Measurements from ENCODE around the gene KDM3B. TPM values are rescaled to one million over a fixed set of nuclear protein-coding genes. Genes with fewer than 3 reads are reported as not detected.

Gene KDM3B
- total and polyA plus RNA-seq, 9 of the 15 experiments (the other 6 are each of a cell fraction or from before 2014, with no cell fraction given), result 13.8 to 62.8 (median 41.9) TPM

- TF ChIP-seq, protein P1, sequence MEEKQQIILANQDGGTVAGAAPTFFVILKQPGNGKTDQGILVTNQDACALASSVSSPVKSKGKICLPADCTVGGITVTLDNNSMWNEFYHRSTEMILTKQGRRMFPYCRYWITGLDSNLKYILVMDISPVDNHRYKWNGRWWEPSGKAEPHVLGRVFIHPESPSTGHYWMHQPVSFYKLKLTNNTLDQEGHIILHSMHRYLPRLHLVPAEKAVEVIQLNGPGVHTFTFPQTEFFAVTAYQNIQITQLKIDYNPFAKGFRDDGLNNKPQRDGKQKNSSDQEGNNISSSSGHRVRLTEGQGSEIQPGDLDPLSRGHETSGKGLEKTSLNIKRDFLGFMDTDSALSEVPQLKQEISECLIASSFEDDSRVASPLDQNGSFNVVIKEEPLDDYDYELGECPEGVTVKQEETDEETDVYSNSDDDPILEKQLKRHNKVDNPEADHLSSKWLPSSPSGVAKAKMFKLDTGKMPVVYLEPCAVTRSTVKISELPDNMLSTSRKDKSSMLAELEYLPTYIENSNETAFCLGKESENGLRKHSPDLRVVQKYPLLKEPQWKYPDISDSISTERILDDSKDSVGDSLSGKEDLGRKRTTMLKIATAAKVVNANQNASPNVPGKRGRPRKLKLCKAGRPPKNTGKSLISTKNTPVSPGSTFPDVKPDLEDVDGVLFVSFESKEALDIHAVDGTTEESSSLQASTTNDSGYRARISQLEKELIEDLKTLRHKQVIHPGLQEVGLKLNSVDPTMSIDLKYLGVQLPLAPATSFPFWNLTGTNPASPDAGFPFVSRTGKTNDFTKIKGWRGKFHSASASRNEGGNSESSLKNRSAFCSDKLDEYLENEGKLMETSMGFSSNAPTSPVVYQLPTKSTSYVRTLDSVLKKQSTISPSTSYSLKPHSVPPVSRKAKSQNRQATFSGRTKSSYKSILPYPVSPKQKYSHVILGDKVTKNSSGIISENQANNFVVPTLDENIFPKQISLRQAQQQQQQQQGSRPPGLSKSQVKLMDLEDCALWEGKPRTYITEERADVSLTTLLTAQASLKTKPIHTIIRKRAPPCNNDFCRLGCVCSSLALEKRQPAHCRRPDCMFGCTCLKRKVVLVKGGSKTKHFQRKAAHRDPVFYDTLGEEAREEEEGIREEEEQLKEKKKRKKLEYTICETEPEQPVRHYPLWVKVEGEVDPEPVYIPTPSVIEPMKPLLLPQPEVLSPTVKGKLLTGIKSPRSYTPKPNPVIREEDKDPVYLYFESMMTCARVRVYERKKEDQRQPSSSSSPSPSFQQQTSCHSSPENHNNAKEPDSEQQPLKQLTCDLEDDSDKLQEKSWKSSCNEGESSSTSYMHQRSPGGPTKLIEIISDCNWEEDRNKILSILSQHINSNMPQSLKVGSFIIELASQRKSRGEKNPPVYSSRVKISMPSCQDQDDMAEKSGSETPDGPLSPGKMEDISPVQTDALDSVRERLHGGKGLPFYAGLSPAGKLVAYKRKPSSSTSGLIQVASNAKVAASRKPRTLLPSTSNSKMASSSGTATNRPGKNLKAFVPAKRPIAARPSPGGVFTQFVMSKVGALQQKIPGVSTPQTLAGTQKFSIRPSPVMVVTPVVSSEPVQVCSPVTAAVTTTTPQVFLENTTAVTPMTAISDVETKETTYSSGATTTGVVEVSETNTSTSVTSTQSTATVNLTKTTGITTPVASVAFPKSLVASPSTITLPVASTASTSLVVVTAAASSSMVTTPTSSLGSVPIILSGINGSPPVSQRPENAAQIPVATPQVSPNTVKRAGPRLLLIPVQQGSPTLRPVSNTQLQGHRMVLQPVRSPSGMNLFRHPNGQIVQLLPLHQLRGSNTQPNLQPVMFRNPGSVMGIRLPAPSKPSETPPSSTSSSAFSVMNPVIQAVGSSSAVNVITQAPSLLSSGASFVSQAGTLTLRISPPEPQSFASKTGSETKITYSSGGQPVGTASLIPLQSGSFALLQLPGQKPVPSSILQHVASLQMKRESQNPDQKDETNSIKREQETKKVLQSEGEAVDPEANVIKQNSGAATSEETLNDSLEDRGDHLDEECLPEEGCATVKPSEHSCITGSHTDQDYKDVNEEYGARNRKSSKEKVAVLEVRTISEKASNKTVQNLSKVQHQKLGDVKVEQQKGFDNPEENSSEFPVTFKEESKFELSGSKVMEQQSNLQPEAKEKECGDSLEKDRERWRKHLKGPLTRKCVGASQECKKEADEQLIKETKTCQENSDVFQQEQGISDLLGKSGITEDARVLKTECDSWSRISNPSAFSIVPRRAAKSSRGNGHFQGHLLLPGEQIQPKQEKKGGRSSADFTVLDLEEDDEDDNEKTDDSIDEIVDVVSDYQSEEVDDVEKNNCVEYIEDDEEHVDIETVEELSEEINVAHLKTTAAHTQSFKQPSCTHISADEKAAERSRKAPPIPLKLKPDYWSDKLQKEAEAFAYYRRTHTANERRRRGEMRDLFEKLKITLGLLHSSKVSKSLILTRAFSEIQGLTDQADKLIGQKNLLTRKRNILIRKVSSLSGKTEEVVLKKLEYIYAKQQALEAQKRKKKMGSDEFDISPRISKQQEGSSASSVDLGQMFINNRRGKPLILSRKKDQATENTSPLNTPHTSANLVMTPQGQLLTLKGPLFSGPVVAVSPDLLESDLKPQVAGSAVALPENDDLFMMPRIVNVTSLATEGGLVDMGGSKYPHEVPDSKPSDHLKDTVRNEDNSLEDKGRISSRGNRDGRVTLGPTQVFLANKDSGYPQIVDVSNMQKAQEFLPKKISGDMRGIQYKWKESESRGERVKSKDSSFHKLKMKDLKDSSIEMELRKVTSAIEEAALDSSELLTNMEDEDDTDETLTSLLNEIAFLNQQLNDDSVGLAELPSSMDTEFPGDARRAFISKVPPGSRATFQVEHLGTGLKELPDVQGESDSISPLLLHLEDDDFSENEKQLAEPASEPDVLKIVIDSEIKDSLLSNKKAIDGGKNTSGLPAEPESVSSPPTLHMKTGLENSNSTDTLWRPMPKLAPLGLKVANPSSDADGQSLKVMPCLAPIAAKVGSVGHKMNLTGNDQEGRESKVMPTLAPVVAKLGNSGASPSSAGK (IDR thresholded peaks at IDR 0.05), result peak; percentile 57; the same call in 1 of the 2 replicates
- TF ChIP-seq, protein P2, sequence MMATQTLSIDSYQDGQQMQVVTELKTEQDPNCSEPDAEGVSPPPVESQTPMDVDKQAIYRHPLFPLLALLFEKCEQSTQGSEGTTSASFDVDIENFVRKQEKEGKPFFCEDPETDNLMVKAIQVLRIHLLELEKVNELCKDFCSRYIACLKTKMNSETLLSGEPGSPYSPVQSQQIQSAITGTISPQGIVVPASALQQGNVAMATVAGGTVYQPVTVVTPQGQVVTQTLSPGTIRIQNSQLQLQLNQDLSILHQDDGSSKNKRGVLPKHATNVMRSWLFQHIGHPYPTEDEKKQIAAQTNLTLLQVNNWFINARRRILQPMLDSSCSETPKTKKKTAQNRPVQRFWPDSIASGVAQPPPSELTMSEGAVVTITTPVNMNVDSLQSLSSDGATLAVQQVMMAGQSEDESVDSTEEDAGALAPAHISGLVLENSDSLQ (IDR thresholded peaks at IDR 0.05), result peak; percentile 55
- TF ChIP-seq E2F3 (CRISPR knock-in tag; IDR thresholded peaks at IDR 0.05) (0 out of 2 replicates have a peak, but pooled peaks have one; percentile 13), VEZF1 (CRISPR knock-in tag; IDR thresholded peaks at IDR 0.05) (peak; percentile 53; the same call in 1 of the 2 replicates), ZBTB49 (CRISPR knock-in tag; IDR thresholded peaks at IDR 0.05; ENCODE audit: borderline replicate concordance) (no peak), L3MBTL2 (IDR thresholded peaks at IDR 0.05) (peak; percentile 92)
Measured at GRCh38 chr5:138331449-138332368, 20.8 kb upstream of the KDM3B start, which contains the start of gene CDC25C (continued).
